Esophagus muscularis mucosa (tissue), 3 donors: ENCODE results near the gene OPN1SW.

Experiments used
- EP300 ChIP-seq: sonication (generic); formaldehyde crosslinking; IDR thresholded peaks from one replicate; pipeline ENCODE4 v1.6.1; 2017; ENCODE audit warnings: antibody characterized with exemption
- TF ChIP-seq, protein P1 (sequence below), 3 experiments: fragments of 200-600 bp in 2 of 3; fragments of 450-650 bp in 1 of 3; sonication (generic) in 2 of 3; IDR thresholded peaks; one replicate each; pipeline ENCODE4 v1.5.1; 2017 to 2019; ENCODE audit warnings: antibody characterized with exemption in 3 of 3, mild to moderate bottlenecking in 2 of 3, moderate library complexity in 1 of 3

DNA sequence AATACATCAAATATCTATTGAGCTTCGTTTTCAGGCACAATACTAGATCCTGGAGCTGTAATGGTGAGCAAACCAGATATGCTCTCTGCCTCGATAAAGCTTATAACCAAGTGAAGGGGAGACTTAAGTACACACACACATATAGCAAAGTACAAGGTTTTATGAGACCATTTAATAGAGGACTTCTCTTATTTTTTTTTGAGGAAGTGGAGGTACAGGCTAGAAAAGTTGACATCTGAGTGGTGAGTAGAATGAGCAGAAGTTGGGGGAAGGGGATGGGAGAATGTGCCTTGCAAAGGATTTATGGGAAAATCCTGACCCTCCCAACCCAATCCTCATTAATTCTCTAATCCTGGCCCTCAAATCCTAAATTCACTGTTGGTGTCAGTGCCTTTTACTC is 23.9 kb upstream of the OPN1SW start:
- TF ChIP-seq, protein P1, sequence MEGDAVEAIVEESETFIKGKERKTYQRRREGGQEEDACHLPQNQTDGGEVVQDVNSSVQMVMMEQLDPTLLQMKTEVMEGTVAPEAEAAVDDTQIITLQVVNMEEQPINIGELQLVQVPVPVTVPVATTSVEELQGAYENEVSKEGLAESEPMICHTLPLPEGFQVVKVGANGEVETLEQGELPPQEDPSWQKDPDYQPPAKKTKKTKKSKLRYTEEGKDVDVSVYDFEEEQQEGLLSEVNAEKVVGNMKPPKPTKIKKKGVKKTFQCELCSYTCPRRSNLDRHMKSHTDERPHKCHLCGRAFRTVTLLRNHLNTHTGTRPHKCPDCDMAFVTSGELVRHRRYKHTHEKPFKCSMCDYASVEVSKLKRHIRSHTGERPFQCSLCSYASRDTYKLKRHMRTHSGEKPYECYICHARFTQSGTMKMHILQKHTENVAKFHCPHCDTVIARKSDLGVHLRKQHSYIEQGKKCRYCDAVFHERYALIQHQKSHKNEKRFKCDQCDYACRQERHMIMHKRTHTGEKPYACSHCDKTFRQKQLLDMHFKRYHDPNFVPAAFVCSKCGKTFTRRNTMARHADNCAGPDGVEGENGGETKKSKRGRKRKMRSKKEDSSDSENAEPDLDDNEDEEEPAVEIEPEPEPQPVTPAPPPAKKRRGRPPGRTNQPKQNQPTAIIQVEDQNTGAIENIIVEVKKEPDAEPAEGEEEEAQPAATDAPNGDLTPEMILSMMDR (IDR thresholded peaks at IDR 0.05), result no peak
- TF ChIP-seq EP300, result no peak
